Hepatocyte (in vitro differentiated cells): ENCODE data around the gene ABCA12. TPM values are rescaled to one million over a fixed set of nuclear protein-coding genes. Genes with fewer than 3 reads are reported as not detected.

Source experiments
- DNase-seq: peaks from one replicate; pipeline ENCODE4 v3.0.0-alpha.2; 2016; ENCODE audit warnings: low spot score
- H2AFZ ChIP-seq: fragments of 200-600 bp; sonication (generic); 2 replicates; pipeline ENCODE4 v1.6.0; 2016; ENCODE audit warnings: antibody characterized with exemption, mild to moderate bottlenecking
- H3K27ac ChIP-seq: fragments of 200-600 bp; sonication (generic); 2 replicates; pipeline ENCODE4 v1.5.1; 2016; ENCODE audit warnings: mild to moderate bottlenecking
- H3K27me3 ChIP-seq: fragments of 200-600 bp; sonication (generic); 2 replicates; pipeline ENCODE4 v1.6.1; 2016
- H3K36me3 ChIP-seq: fragments of 200-600 bp; sonication (generic); replicated peaks from 2 replicates; pipeline ENCODE4 v1.5.1; 2016; ENCODE audit warnings: low read depth; ENCODE audit not compliant: insufficient read depth
- H3K4me1 ChIP-seq: fragments of 200-600 bp; sonication (generic); 2 replicates; pipeline ENCODE4 v1.5.1; 2016; ENCODE audit warnings: mild to moderate bottlenecking, moderate library complexity; ENCODE audit not compliant: insufficient read depth
- H3K4me2 ChIP-seq: fragments of 200-600 bp; sonication (generic); 2 replicates; pipeline ENCODE4 v1.6.0; 2016
- H3K4me3 ChIP-seq: fragments of 200-600 bp; sonication (generic); 2 replicates; pipeline ENCODE4 v1.5.1; 2016; ENCODE audit warnings: mild to moderate bottlenecking
- H3K79me2 ChIP-seq: fragments of 200-600 bp; sonication (generic); 2 replicates; pipeline ENCODE4 v1.6.0; 2017; ENCODE audit warnings: mild to moderate bottlenecking
- H3K9me2 ChIP-seq: fragments of 200-600 bp; sonication (generic); replicated peaks from 2 replicates; pipeline ENCODE4 v1.6.0; 2017; ENCODE audit warnings: mild to moderate bottlenecking; ENCODE audit not compliant: insufficient read depth
- H3K9me3 ChIP-seq: fragments of 200-600 bp; sonication (generic); 2 replicates; pipeline ENCODE4 v1.5.1; 2016; ENCODE audit warnings: low read depth, mild to moderate bottlenecking
- H4K20me1 ChIP-seq: fragments of 200-600 bp; sonication (generic); 2 replicates; pipeline ENCODE4 v1.6.0; 2016; ENCODE audit warnings: mild to moderate bottlenecking; ENCODE audit not compliant: insufficient read depth, poor library complexity, severe bottlenecking
- EZH2 ChIP-seq: fragments of 200-600 bp; sonication (generic); IDR thresholded peaks from 2 replicates; pipeline ENCODE4 v1.6.1; 2016; ENCODE audit warnings: antibody characterized with exemption, mild to moderate bottlenecking, borderline replicate concordance
- EZH2phosphoT487 ChIP-seq: fragments of 200-600 bp; sonication (generic); IDR thresholded peaks from one replicate; pipeline ENCODE4 v1.6.1; 2018; ENCODE audit warnings: antibody characterized with exemption, mild to moderate bottlenecking, low read depth, moderate library complexity; ENCODE audit not compliant: unreplicated experiment, severe bottlenecking
- whole genome bisulfite sequencing: methylation state at CpG from one replicate; pipeline ENCODE4 v1.1.6; 2016; ENCODE audit warnings: low lambda C conversion rate; ENCODE audit errors: missing lambda C conversion rate; 5-methylcytosine and 5-hydroxymethylcytosine counted together
- polyA plus RNA-seq: library from polyadenylated mRNA; unstranded; fragments of >200 nt; fragmentation: Nextera tagmentation; extraction: Ambion mirVana; gene quantifications from 2 replicates; pipeline ENCODE4 v1.2.1, GENCODE V29; 2016
- total RNA-seq: library from RNA; depleted of rRNA; stranded (reverse); fragments of >200 nt; gene quantifications from 2 replicates; pipeline ENCODE4 v1.2.3, GENCODE V29; 2014
- TF ChIP-seq, protein P1 (sequence below): fragments of 200-600 bp; sonication (generic); IDR thresholded peaks from 2 replicates; pipeline ENCODE4 v1.5.1; 2016; ENCODE audit warnings: antibody characterized with exemption, mild to moderate bottlenecking; ENCODE audit not compliant: poor library complexity

Gene ABCA12
- total and polyA plus RNA-seq, 2 experiments from 2014 or later, result 0.15 to 0.23 TPM

- H3K9me3 ChIP-seq, result no peaks in the 10 kb centered on the region
- H3K79me2 ChIP-seq, result no peaks in the 10 kb centered on the region
- no peak overlapping the region for H3K4me2 ChIP-seq
- H2AFZ ChIP-seq, result no peak overlapping the region
- no peaks in the 10 kb centered on the region for H4K20me1 ChIP-seq
- H3K4me3 ChIP-seq, result no peak overlapping the region
- H3K9me2 ChIP-seq, result no peaks in the 10 kb centered on the region
- no peak for DNase-seq
- no peak for TF ChIP-seq EZH2phosphoT487
- TF ChIP-seq, protein P1, sequence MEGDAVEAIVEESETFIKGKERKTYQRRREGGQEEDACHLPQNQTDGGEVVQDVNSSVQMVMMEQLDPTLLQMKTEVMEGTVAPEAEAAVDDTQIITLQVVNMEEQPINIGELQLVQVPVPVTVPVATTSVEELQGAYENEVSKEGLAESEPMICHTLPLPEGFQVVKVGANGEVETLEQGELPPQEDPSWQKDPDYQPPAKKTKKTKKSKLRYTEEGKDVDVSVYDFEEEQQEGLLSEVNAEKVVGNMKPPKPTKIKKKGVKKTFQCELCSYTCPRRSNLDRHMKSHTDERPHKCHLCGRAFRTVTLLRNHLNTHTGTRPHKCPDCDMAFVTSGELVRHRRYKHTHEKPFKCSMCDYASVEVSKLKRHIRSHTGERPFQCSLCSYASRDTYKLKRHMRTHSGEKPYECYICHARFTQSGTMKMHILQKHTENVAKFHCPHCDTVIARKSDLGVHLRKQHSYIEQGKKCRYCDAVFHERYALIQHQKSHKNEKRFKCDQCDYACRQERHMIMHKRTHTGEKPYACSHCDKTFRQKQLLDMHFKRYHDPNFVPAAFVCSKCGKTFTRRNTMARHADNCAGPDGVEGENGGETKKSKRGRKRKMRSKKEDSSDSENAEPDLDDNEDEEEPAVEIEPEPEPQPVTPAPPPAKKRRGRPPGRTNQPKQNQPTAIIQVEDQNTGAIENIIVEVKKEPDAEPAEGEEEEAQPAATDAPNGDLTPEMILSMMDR, result no peak
- H3K27me3 ChIP-seq, result no peaks in the 10 kb centered on the region
- H3K4me1 ChIP-seq, result no peaks in the 10 kb centered on the region
- H3K36me3 ChIP-seq, result no peaks in the 10 kb centered on the region
- 81% methylated on average over 2 of the region's 2 CpGs for WGBS
- H3K27ac ChIP-seq, result no peak overlapping the region
These were observed 89.1 kb downstream of the ABCA12 start for GRCh38 chr2:215049341-215049740.

GRCh38 chr2:215038421-215038820 is 100.0 kb downstream of the ABCA12 start:
- DNase-seq, result no peak
- H3K4me2 ChIP-seq, result no peak overlapping the region
- no peaks in the 10 kb centered on the region for H3K9me2 ChIP-seq
- no peaks in the 10 kb centered on the region for H3K36me3 ChIP-seq
- TF ChIP-seq EZH2, result no peak
- no peak for TF ChIP-seq EZH2phosphoT487
- TF ChIP-seq, protein P1, result no peak
- no peaks in the 10 kb centered on the region for H3K4me1 ChIP-seq
- H3K27ac ChIP-seq, result no peak overlapping the region
- H3K9me3 ChIP-seq, result no peaks in the 10 kb centered on the region
- no peaks in the 10 kb centered on the region for H3K79me2 ChIP-seq
- H3K27me3 ChIP-seq, result no peaks in the 10 kb centered on the region
- H4K20me1 ChIP-seq, result no peaks in the 10 kb centered on the region
- 83% methylated on average over 3 of the region's 3 CpGs for WGBS
- H2AFZ ChIP-seq, result no peak overlapping the region
- no peak overlapping the region for H3K4me3 ChIP-seq

GRCh38 chr2:215036314-215036713 is 102.1 kb downstream of the ABCA12 start:
- H2AFZ ChIP-seq, result no peak overlapping the region
- no peak for TF ChIP-seq EZH2
- TF ChIP-seq, protein P1, result no peak
- no peak for TF ChIP-seq EZH2phosphoT487
- H4K20me1 ChIP-seq, result no peaks in the 10 kb centered on the region
- WGBS, result 82% methylated on average over 1 of the region's 1 CpG
- H3K27ac ChIP-seq, result no peak overlapping the region
- DNase-seq, result no peak
- no peaks in the 10 kb centered on the region for H3K36me3 ChIP-seq
- no peaks in the 10 kb centered on the region for H3K27me3 ChIP-seq
- no peaks in the 10 kb centered on the region for H3K79me2 ChIP-seq
- H3K4me2 ChIP-seq, result no peak overlapping the region
- no peaks in the 10 kb centered on the region for H3K9me2 ChIP-seq
- no peak overlapping the region for H3K4me3 ChIP-seq
- H3K4me1 ChIP-seq, result no peaks in the 10 kb centered on the region
- H3K9me3 ChIP-seq, result no peaks in the 10 kb centered on the region

DNA sequence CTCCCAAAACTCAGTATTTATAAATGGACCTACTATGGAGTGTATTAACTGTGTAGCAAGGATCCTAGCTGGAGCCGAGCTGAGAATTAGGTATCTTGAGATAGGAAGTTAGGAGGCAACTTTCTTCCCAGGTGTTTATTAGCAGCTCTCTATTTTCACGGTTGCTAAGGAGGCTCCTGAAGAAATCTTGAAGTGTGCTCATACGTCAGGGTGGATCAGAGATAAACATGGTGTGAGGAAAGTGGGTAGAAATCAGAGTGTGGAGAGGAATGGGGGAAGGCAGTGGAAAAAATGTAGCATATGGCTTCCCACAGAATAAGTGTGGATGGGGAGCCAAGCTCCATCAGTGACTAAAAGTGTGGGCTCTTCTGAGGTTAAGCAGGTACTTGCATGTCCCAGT is 104.3 kb downstream of the ABCA12 start:
- H3K9me2 ChIP-seq, result no peaks in the 10 kb centered on the region
- H3K27ac ChIP-seq, result no peak overlapping the region
- no peak for DNase-seq
- no peak overlapping the region for H3K4me2 ChIP-seq
- H3K4me3 ChIP-seq, result no peak overlapping the region
- H3K4me1 ChIP-seq, result no peaks in the 10 kb centered on the region
- 78% methylated on average over 3 of the region's 3 CpGs for WGBS
- no peak overlapping the region for H2AFZ ChIP-seq
- H3K27me3 ChIP-seq, result no peaks in the 10 kb centered on the region
- no peaks in the 10 kb centered on the region for H3K9me3 ChIP-seq
- no peaks in the 10 kb centered on the region for H3K36me3 ChIP-seq
- TF ChIP-seq EZH2phosphoT487 (no peak), EZH2 (no peak)
- TF ChIP-seq, protein P1, result no peak
- no peaks in the 10 kb centered on the region for H3K79me2 ChIP-seq
- no peaks in the 10 kb centered on the region for H4K20me1 ChIP-seq
